ENCODE results near the gene PRR15. TPM values are rescaled to one million over a fixed set of nuclear protein-coding genes. Genes with fewer than 3 reads are reported as not detected.

Gene PRR15
- total RNA-seq, 1 donor from 2014 or later, result 13.0 TPM

DNA sequence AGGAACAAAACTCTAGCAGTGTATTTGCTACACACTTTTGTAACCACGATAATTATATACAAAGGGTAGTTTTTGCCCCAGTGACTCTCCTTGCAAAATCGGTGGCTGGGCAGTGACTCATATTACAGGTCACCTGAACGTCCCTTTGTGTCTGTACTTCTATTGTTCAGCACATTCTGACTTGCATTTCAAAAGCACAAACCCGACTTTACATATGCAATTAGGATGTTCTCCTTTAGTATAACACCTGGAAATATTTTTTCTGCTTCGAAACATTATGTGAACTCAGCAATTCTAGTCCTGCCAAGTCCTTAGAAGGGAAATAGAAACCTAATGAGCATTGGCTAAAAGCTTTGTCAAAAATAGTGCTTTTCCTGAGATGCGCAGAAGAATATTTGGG, 6.0 kb downstream of the PRR15 start:
- Mint-ChIP-seq H3K4me1 (ENCODE audit: low read depth) (peaks cover 26% of the 10 kb centered on the region), H3K27ac (no peak overlapping the region), H3K36me3 (ENCODE audit: insufficient read depth) (peaks cover 7% of the 10 kb centered on the region), H3K27me3 (peaks cover 5% of the 10 kb centered on the region), H3K4me3 (ENCODE audit: low read depth) (no peak overlapping the region), H3K9me3 (ENCODE audit: low read depth) (no peaks in the 10 kb centered on the region)
- no peak for DNase-seq (ENCODE audit: low spot score, unreplicated experiment)
- TF ChIP-seq, protein P1, sequence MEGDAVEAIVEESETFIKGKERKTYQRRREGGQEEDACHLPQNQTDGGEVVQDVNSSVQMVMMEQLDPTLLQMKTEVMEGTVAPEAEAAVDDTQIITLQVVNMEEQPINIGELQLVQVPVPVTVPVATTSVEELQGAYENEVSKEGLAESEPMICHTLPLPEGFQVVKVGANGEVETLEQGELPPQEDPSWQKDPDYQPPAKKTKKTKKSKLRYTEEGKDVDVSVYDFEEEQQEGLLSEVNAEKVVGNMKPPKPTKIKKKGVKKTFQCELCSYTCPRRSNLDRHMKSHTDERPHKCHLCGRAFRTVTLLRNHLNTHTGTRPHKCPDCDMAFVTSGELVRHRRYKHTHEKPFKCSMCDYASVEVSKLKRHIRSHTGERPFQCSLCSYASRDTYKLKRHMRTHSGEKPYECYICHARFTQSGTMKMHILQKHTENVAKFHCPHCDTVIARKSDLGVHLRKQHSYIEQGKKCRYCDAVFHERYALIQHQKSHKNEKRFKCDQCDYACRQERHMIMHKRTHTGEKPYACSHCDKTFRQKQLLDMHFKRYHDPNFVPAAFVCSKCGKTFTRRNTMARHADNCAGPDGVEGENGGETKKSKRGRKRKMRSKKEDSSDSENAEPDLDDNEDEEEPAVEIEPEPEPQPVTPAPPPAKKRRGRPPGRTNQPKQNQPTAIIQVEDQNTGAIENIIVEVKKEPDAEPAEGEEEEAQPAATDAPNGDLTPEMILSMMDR (IDR thresholded peaks at IDR 0.05; ENCODE audit: unreplicated experiment), result no peak

DNA sequence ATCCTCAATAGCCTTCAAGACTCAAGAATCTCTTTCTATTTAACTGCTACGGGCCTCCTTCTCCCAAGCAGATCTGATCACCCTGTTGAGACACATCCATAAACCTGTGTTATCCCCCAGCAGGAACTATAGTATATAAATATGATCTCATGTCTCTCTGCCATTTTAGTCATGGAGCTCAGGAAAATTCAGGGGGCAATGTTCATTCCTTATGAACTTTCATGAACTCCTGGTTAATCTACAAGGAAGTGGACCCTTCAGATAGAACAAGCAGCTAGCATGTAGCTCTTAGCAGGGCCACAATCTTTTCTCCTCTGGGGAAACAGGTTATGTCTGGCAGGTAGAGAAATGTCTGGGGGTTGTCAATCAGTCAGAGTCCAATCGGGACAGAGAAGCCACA, 8.9 kb downstream of the PRR15 start:
- TF ChIP-seq, protein P1 (IDR thresholded peaks at IDR 0.05; ENCODE audit: unreplicated experiment), result no peak
- Mint-ChIP-seq H3K9me3 (ENCODE audit: low read depth) (peaks cover 13% of the 10 kb centered on the region), H3K27ac (no peak overlapping the region), H3K27me3 (peaks cover 5% of the 10 kb centered on the region), H3K4me3 (ENCODE audit: low read depth) (no peak overlapping the region), H3K36me3 (ENCODE audit: insufficient read depth) (peaks cover 2% of the 10 kb centered on the region), H3K4me1 (ENCODE audit: low read depth) (peaks cover 6% of the 10 kb centered on the region)
- no peak for DNase-seq (ENCODE audit: low spot score, unreplicated experiment)

GRCh38 chr7:29573567-29573966, 9.9 kb downstream of the PRR15 start:
- Mint-ChIP-seq H3K27me3 (peaks cover 5% of the 10 kb centered on the region), H3K36me3 (ENCODE audit: insufficient read depth) (peaks cover 3% of the 10 kb centered on the region), H3K9me3 (ENCODE audit: low read depth) (peaks cover 19% of the 10 kb centered on the region), H3K27ac (no peak overlapping the region), H3K4me3 (ENCODE audit: low read depth) (no peak overlapping the region), H3K4me1 (ENCODE audit: low read depth) (peaks cover 6% of the 10 kb centered on the region)
- no peak for DNase-seq (ENCODE audit: low spot score, unreplicated experiment)
- TF ChIP-seq, protein P1 (IDR thresholded peaks at IDR 0.05; ENCODE audit: unreplicated experiment), result no peak

- H3K4me3 Mint-ChIP-seq (ENCODE audit: low read depth), result no peak overlapping the region
- H3K4me1 Mint-ChIP-seq (ENCODE audit: low read depth), result peaks cover 3% of the 10 kb centered on the region
Observed at GRCh38 chr7:29574659-29575058, 11.0 kb downstream of the PRR15 start.

GRCh38 chr7:29587195-29587808, 23.7 kb downstream of the PRR15 start:
- no peak for DNase-seq (ENCODE audit: low spot score, unreplicated experiment)
- H3K4me3 Mint-ChIP-seq (ENCODE audit: low read depth), result no peak overlapping the region
- H3K36me3 Mint-ChIP-seq (ENCODE audit: insufficient read depth), result no peaks in the 10 kb centered on the region
- TF ChIP-seq, protein P1 (IDR thresholded peaks at IDR 0.05; ENCODE audit: unreplicated experiment), result no peak
- H3K4me1 Mint-ChIP-seq (ENCODE audit: low read depth), result no peaks in the 10 kb centered on the region
- H3K27me3 Mint-ChIP-seq, result no peaks in the 10 kb centered on the region
- no peak overlapping the region for H3K27ac Mint-ChIP-seq
- no peaks in the 10 kb centered on the region for H3K9me3 Mint-ChIP-seq (ENCODE audit: low read depth)

More at GRCh38 chr7:29574659-29575058, 11.0 kb downstream of the PRR15 start:
- H3K27me3 Mint-ChIP-seq, result peaks cover 5% of the 10 kb centered on the region
- H3K9me3 Mint-ChIP-seq (ENCODE audit: low read depth), result peaks cover 20% of the 10 kb centered on the region
- H3K36me3 Mint-ChIP-seq (ENCODE audit: insufficient read depth), result peaks cover 3% of the 10 kb centered on the region
- DNase-seq (ENCODE audit: low spot score, unreplicated experiment), result no peak
- TF ChIP-seq, protein P1 (IDR thresholded peaks at IDR 0.05; ENCODE audit: unreplicated experiment), result no peak
- no peak overlapping the region for H3K27ac Mint-ChIP-seq

All from progenitor cell of endocrine pancreas (in vitro differentiated cells).